Vagina (tissue), 2 donors: ENCODE results near the gene TMOD4.

ENCODE experiments used
- CTCF ChIP-seq, 3 experiments: fragments of 450-650 bp in 2 of 3; fragments of 200-600 bp in 1 of 3; sonication (generic) in 1 of 3; IDR thresholded peaks; one replicate each; pipeline ENCODE4 v1.5.1; 2017 to 2019; ENCODE audit warnings: antibody characterized with exemption in 3 of 3, mild to moderate bottlenecking in 2 of 3, moderate library complexity in 2 of 3
- POLR2AphosphoS5 ChIP-seq, 2 donors: sonication (generic); formaldehyde crosslinking; IDR thresholded peaks; one replicate each; pipeline ENCODE4 v1.9.0; 2017; ENCODE audit warnings: antibody characterized with exemption in 2 of 2, mild to moderate bottlenecking in 2 of 2, low read depth in 1 of 2; ENCODE audit not compliant: insufficient read depth in 1 of 2

GRCh38 chr1:151146412-151147131 lies 29.2 kb downstream of the TMOD4 start, which contains the start of gene SEMA6C:
- TF ChIP-seq CTCF (IDR thresholded peaks at IDR 0.05) (no peak), POLR2AphosphoS5 (IDR thresholded peaks at IDR 0.05; ENCODE audit: insufficient read depth in 1 of 2, low read depth in 1 of 2) (peak; percentile 84 to 96)
